ENCODE results near the gene DCC.

Gene DCC

DNA sequence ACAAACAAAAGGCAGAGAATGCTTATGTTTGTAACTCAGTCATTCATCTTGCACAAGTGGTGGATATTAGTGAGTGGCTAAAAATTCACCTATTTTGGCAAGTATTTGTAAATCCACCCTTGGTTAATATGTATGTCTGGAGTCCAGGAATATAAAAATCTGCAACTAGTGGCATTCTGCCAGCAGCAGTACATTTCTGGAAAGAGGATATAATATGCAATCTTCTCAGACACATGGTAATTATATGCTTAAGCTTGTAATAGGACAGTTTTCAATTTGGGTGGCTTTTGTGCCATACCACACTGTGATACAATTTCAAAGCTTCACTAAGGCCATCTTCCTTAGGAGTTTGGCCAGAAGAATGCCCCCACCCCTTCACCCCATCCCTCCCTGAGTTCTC lies 1191.2 kb downstream of the DCC start:
- H3K36me3 ChIP-seq (ENCODE audit: insufficient read depth, low read length) = no peaks in the 10 kb centered on the region
- H2AFZ ChIP-seq (ENCODE audit: low read length) = no peak overlapping the region
- no peak overlapping the region for H3K4me3 ChIP-seq (ENCODE audit: low read length, poor library complexity, severe bottlenecking)

DNA sequence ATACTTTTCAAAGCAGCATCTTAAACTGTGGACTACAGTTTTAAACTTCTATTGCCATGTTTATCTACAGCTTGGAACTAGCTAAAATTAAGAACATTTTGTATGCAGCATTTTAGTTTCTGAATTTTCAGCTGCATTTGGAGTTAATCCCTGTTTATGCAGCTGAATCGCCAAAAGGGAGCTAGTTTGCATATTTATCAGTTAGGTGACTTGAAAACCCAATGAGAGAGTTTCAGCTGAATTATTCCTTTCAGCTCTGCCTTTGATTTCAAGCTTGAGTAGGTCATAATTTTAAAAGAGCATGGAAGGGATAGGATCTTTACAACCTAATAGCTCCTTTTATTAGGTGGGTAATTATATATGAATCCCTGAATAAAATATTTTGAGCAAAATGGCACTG lies 1191.9 kb downstream of the DCC start:
- Histone ChIP-seq H3K4me1 (ENCODE audit: insufficient read depth, low read length, poor library complexity, severe bottlenecking) (no peaks in the 10 kb centered on the region), H3K4me3 (ENCODE audit: low read length, poor library complexity, severe bottlenecking) (no peak overlapping the region), H3K27me3 (ENCODE audit: insufficient read depth, low read length, poor library complexity, severe bottlenecking) (no peaks in the 10 kb centered on the region), H3K9ac (ENCODE audit: low read depth, low read length, poor library complexity, severe bottlenecking) (no peak overlapping the region), H3F3A (ENCODE audit: low read depth) (no peaks in the 10 kb centered on the region), H3K79me2 (ENCODE audit: insufficient read depth, low read length) (no peaks in the 10 kb centered on the region), H2AFZ (ENCODE audit: low read length) (no peak overlapping the region), H3K9me2 (replicated peaks; ENCODE audit: low read depth, low read length) (no peaks in the 10 kb centered on the region), H4K20me1 (ENCODE audit: insufficient read depth, low read length, poor library complexity, severe bottlenecking) (no peaks in the 10 kb centered on the region), H3K4me2 (ENCODE audit: low read depth, low read length, poor library complexity, severe bottlenecking) (no peak overlapping the region), H3K36me3 (ENCODE audit: insufficient read depth, low read length) (no peaks in the 10 kb centered on the region), H3K9me3 (ENCODE audit: insufficient read depth, low read depth, low read length) (no peaks in the 10 kb centered on the region)
- TF ChIP-seq, protein P1, sequence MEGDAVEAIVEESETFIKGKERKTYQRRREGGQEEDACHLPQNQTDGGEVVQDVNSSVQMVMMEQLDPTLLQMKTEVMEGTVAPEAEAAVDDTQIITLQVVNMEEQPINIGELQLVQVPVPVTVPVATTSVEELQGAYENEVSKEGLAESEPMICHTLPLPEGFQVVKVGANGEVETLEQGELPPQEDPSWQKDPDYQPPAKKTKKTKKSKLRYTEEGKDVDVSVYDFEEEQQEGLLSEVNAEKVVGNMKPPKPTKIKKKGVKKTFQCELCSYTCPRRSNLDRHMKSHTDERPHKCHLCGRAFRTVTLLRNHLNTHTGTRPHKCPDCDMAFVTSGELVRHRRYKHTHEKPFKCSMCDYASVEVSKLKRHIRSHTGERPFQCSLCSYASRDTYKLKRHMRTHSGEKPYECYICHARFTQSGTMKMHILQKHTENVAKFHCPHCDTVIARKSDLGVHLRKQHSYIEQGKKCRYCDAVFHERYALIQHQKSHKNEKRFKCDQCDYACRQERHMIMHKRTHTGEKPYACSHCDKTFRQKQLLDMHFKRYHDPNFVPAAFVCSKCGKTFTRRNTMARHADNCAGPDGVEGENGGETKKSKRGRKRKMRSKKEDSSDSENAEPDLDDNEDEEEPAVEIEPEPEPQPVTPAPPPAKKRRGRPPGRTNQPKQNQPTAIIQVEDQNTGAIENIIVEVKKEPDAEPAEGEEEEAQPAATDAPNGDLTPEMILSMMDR (conservative IDR thresholded peaks at IDR 0.05; ENCODE audit: low read length) = no peak
- no peak for TF ChIP-seq EZH2phosphoT487 (IDR thresholded peaks at IDR 0.05; ENCODE audit: borderline replicate concordance)

More for the DNA sequence above, 1191.2 kb downstream of the DCC start:
- H3K4me2 ChIP-seq (ENCODE audit: low read depth, low read length, poor library complexity, severe bottlenecking) = no peak overlapping the region
- H3K4me1 ChIP-seq (ENCODE audit: insufficient read depth, low read length, poor library complexity, severe bottlenecking) = no peaks in the 10 kb centered on the region
- H3K9me3 ChIP-seq (ENCODE audit: insufficient read depth, low read depth, low read length) = no peaks in the 10 kb centered on the region
- TF ChIP-seq EZH2phosphoT487 (IDR thresholded peaks at IDR 0.05; ENCODE audit: borderline replicate concordance) = no peak
- TF ChIP-seq, protein P1 (conservative IDR thresholded peaks at IDR 0.05; ENCODE audit: low read length) = no peak
- H4K20me1 ChIP-seq (ENCODE audit: insufficient read depth, low read length, poor library complexity, severe bottlenecking) = no peaks in the 10 kb centered on the region
- H3K9me2 ChIP-seq (replicated peaks; ENCODE audit: low read depth, low read length) = no peaks in the 10 kb centered on the region
- no peaks in the 10 kb centered on the region for H3F3A ChIP-seq (ENCODE audit: low read depth)
- no peaks in the 10 kb centered on the region for H3K27me3 ChIP-seq (ENCODE audit: insufficient read depth, low read length, poor library complexity, severe bottlenecking)
- H3K9ac ChIP-seq (ENCODE audit: low read depth, low read length, poor library complexity, severe bottlenecking) = no peak overlapping the region
- H3K79me2 ChIP-seq (ENCODE audit: insufficient read depth, low read length) = no peaks in the 10 kb centered on the region

DNA sequence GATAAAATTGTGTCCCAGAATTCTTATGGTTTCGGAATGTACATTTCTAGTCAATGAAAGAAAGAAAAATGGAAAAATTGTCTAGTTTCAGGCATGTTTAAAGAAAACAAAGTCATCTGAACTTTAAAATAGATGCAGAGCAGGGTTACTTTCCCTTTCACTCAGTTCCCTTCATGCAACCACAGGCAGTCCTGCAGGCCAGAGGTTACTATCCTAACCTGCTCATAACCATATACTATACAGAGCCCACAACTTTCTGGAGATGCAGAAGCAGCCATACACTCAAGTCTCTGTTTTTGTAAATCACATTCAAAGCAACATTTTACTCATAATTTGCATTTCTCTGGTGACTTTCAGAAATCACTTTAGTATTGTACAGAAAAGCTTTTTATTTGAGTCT lies 1194.2 kb downstream of the DCC start:
- no peak overlapping the region for H2AFZ ChIP-seq (ENCODE audit: low read length)
- H3K9me2 ChIP-seq (replicated peaks; ENCODE audit: low read depth, low read length) = no peaks in the 10 kb centered on the region
- no peaks in the 10 kb centered on the region for H3K4me1 ChIP-seq (ENCODE audit: insufficient read depth, low read length, poor library complexity, severe bottlenecking)
- no peaks in the 10 kb centered on the region for H3K9me3 ChIP-seq (ENCODE audit: insufficient read depth, low read depth, low read length)
- TF ChIP-seq, protein P1 (conservative IDR thresholded peaks at IDR 0.05; ENCODE audit: low read length) = no peak
- no peak for TF ChIP-seq EZH2phosphoT487 (IDR thresholded peaks at IDR 0.05; ENCODE audit: borderline replicate concordance)
- H4K20me1 ChIP-seq (ENCODE audit: insufficient read depth, low read length, poor library complexity, severe bottlenecking) = no peaks in the 10 kb centered on the region
- H3K36me3 ChIP-seq (ENCODE audit: insufficient read depth, low read length) = no peaks in the 10 kb centered on the region
- H3K4me3 ChIP-seq (ENCODE audit: low read length, poor library complexity, severe bottlenecking) = no peak overlapping the region
- H3K9ac ChIP-seq (ENCODE audit: low read depth, low read length, poor library complexity, severe bottlenecking) = no peak overlapping the region
- H3K27me3 ChIP-seq (ENCODE audit: insufficient read depth, low read length, poor library complexity, severe bottlenecking) = no peaks in the 10 kb centered on the region
- no peak overlapping the region for H3K4me2 ChIP-seq (ENCODE audit: low read depth, low read length, poor library complexity, severe bottlenecking)
- no peaks in the 10 kb centered on the region for H3K79me2 ChIP-seq (ENCODE audit: insufficient read depth, low read length)
- H3F3A ChIP-seq (ENCODE audit: low read depth) = no peaks in the 10 kb centered on the region

Data from Loucy (cell line).